BLaER1 (cell line): ENCODE data around the gene TNFRSF25.

Experiments used
- H3K27ac ChIP-seq: shearing (Covaris generic); formaldehyde crosslinking; 2 replicates; pipeline ENCODE4 v1.8.1; 2022
- H3K27me3 ChIP-seq: shearing (Covaris generic); formaldehyde crosslinking; 2 replicates; pipeline ENCODE4 v1.8.1; 2022
- H3K36me3 ChIP-seq: shearing (Covaris generic); formaldehyde crosslinking; 2 replicates; pipeline ENCODE4 v1.8.1; 2022
- H3K4me1 ChIP-seq: shearing (Covaris generic); formaldehyde crosslinking; 2 replicates; pipeline ENCODE4 v1.8.1; 2022
- H3K4me2 ChIP-seq: shearing (Covaris generic); formaldehyde crosslinking; 2 replicates; pipeline ENCODE4 v1.8.1; 2022
- H3K4me3 ChIP-seq: shearing (Covaris generic); formaldehyde crosslinking; 2 replicates; pipeline ENCODE4 v1.8.1; 2022
- H3K9ac ChIP-seq: shearing (Covaris generic); formaldehyde crosslinking; 2 replicates; pipeline ENCODE4 v1.8.1; 2022
- H3K9me3 ChIP-seq: shearing (Covaris generic); formaldehyde crosslinking; 2 replicates; pipeline ENCODE4 v1.8.1; 2022
- H4K20me1 ChIP-seq: shearing (Covaris generic); formaldehyde crosslinking; 2 replicates; pipeline ENCODE4 v1.8.1; 2022
- Cebpa-rat ChIP-seq: shearing (Covaris generic); IDR thresholded peaks from 2 replicates; pipeline ENCODE4 v1.8.1; 2022

TNFRSF25 gene

DNA sequence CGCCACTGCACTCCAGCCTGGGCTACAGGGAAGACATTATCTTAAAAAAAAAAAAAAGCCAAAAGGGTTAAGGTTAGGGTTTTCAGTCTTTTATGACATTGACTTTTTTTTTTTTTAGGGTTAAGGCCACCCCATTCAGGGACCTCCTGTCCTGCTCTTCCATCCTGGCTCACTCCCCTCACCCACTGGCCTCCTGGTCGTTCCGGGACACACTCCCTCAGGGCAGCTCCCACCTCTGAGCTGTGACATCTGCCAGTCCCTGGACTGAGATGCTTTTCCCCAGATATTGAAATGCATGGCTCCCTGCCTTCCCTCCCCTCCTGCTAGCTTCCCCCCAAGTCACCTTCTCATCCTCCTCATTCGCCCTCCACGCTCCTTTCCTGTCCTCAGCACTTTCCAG is 15.8 kb upstream of the TNFRSF25 start:
- no peak for TF ChIP-seq Cebpa-rat
- Histone ChIP-seq H4K20me1 (peaks cover 42% of the 10 kb centered on the region), H3K4me3 (no peak overlapping the region), H3K9me3 (no peaks in the 10 kb centered on the region), H3K27me3 (peaks cover 53% of the 10 kb centered on the region), H3K27ac (no peak overlapping the region), H3K9ac (no peak overlapping the region), H3K4me1 (peaks cover 17% of the 10 kb centered on the region), H3K36me3 (no peaks in the 10 kb centered on the region), H3K4me2 (no peak overlapping the region)

DNA sequence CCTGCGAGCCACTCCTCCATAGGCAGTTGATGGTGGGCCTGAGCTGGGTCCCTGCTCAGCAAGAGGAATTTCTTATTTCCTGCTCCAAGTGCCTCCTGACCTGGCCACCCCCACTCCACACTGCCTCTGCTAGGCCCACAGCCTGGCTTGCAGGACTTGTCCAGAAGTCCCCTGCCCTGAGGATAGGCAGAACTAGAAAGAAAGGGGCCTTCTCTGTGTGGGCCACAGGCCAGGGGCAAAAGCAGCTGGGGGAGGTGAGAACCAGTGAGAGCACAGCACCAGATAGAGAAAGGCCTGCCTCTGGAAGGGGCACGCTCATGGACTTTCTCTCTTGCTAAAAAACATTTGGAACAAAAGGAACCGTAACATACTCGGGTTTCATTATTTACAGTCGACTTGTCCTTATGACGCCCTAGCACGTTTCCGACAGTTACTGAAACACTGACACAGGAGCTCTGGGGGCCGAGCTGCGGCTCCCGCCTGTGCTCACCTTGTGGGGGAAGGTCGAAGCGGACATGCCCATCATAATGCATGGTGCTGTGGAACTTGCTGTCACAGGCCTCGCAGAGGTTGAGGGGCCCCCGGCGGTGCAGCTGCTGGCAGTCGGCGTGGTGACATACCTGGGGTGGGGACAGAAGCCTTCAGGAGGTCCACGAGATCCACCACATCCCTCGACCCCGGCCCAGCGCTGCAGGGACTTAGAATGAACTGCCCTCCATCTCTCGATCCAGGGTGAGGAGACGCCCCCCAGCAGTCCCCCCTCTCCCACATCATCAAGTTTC is 11.3 kb upstream of the TNFRSF25 start:
- Histone ChIP-seq H4K20me1 (peaks cover 3% of the 10 kb centered on the region; the same call in 1 of the 2 replicates), H3K4me2 (no peak overlapping the region), H3K4me3 (no peak overlapping the region), H3K36me3 (no peaks in the 10 kb centered on the region), H3K27ac (no peak overlapping the region), H3K9me3 (no peaks in the 10 kb centered on the region), H3K9ac (no peak overlapping the region), H3K27me3 (peaks cover 7% of the 10 kb centered on the region), H3K4me1 (no peaks in the 10 kb centered on the region)
- no peak for TF ChIP-seq Cebpa-rat

DNA sequence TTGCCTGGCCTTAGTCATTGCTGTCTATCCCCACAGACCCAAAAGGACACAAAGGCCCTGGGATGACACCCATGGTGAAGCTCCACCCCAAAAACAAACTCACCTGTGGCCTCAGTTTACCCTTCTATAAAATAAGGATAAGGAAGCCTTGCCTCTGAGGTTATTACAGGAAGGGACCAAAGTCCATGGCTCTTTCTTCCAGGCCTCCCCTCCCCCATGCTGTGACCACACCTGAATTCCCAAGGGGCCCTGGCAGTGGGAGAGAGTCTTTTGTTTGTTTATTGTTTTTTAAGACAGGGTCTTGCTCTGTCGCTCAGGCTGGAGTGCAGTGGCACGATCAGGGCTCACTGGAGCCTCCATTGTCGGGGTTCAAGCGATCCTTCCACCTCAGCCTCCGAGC is 10.5 kb upstream of the TNFRSF25 start:
- Histone ChIP-seq H3K4me3 (no peak overlapping the region), H3K36me3 (no peaks in the 10 kb centered on the region), H3K27ac (no peak overlapping the region), H3K27me3 (no peaks in the 10 kb centered on the region), H3K9me3 (no peaks in the 10 kb centered on the region), H3K4me2 (no peak overlapping the region), H3K9ac (no peak overlapping the region), H4K20me1 (no peaks in the 10 kb centered on the region), H3K4me1 (no peaks in the 10 kb centered on the region)
- no peak for TF ChIP-seq Cebpa-rat

DNA sequence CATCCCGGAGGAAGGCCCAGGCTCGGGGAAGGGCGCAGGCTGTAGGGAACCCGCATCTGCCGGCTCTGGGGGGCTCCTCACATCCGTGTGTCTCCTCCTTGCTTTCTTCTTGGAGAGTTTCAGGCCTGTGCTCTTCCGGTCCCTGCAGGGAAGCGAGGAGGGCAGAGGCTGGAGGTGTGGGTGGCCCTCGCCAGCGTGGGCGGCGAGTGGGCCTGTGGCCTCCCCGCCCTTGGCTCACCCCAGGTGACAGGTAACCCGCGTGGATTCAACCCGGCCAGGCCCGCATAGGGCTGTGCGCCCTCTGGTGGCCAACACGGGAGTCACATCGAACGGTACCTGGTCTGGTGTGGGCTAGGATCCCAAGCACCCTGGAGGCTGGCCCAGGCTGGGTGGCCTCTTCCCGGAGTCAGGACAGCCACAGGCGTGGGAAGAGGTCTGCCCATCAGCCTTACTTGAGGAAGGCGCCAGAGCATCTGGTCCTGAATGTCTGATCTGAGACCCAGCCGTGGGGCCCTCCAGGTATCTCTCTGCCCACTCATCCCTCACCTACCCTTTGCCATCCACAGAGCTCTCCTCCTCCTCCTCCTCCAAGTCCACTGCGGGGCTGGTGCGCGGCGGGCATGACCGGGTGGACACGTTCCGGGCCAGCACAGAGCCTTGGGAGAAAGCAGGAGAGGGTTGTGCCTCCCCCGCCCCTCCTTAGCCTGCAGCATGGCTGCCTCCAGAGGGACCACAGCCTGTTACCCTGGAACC is 9.6 kb upstream of the TNFRSF25 start:
- TF ChIP-seq Cebpa-rat = no peak
- Histone ChIP-seq H3K4me3 (no peak overlapping the region), H3K36me3 (no peaks in the 10 kb centered on the region), H3K4me2 (no peak overlapping the region), H3K27ac (no peak overlapping the region), H3K9me3 (no peaks in the 10 kb centered on the region), H3K9ac (no peak overlapping the region), H3K27me3 (no peaks in the 10 kb centered on the region), H4K20me1 (no peaks in the 10 kb centered on the region), H3K4me1 (no peaks in the 10 kb centered on the region)

DNA sequence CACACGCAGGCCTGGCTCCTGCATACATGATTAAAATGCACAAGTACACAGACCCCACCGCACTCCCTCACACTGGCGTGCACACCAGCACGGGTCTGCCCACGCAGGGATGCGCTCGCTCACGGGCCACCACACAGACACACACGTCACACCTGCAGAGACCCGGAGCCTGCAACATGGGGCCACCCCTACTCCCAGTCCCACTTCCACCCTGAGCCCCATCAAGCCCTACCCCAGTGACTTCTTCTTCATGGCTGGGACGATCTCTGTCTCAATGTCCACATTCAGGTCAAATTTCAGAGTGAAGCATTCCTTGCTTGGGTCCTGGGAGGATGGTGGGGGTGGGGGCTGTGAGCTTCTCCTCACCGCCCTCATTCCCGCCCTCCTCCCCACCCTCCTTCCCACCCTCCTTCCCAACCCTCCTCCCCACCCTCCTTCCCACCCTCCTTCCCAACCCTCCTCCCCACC is 8.9 kb upstream of the TNFRSF25 start:
- Histone ChIP-seq H3K9ac (no peak overlapping the region), H3K27me3 (no peaks in the 10 kb centered on the region), H3K36me3 (no peaks in the 10 kb centered on the region), H3K9me3 (no peaks in the 10 kb centered on the region), H3K4me3 (no peak overlapping the region), H4K20me1 (no peaks in the 10 kb centered on the region), H3K4me1 (no peaks in the 10 kb centered on the region), H3K4me2 (no peak overlapping the region), H3K27ac (no peak overlapping the region)
- no peak for TF ChIP-seq Cebpa-rat

DNA sequence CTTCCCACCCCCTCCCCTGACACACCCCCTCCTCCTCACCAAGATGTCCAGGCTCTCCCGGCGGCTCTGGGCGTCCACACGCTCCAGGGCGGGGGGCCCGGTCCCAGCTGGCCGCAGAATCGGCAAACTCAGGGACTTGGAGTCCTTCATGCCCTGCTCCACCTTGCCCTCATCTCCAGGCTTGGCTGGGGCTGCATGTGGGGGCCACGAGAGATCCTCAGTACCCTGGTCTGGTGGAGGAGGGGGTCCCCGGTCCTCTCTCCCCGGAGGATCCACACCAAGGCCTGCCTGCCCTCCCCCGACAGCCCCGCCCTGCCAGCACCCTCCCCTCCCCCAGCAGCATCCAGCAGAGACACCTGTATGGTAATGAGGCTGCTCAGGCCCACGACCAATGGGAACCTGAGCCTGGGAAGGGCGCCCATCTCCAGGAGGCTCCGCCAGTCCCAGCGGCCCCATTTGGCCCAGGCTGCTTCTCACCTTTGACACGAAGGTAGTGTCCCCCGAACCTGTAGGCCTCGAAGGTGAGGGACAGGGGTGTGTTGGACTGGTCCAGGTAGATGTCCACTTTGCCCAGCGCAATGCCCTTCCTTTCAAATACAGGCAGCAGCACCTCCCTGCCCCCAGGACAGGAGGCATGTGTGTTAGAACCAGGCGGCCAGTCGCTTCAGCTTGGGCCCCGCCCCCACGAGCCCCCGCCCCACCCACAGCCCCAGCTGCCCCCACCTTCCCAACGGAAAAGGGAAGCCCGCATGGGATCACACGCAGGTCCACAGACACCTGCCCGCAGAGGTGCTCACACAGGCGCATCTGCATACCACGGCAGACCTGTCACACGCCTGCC is 8.2 kb upstream of the TNFRSF25 start:
- Histone ChIP-seq H3K27ac (no peak overlapping the region), H3K9me3 (no peaks in the 10 kb centered on the region), H3K27me3 (no peaks in the 10 kb centered on the region), H3K9ac (no peak overlapping the region), H3K4me2 (no peak overlapping the region), H4K20me1 (no peaks in the 10 kb centered on the region), H3K4me3 (no peak overlapping the region), H3K4me1 (no peaks in the 10 kb centered on the region), H3K36me3 (no peaks in the 10 kb centered on the region)
- no peak for TF ChIP-seq Cebpa-rat

DNA sequence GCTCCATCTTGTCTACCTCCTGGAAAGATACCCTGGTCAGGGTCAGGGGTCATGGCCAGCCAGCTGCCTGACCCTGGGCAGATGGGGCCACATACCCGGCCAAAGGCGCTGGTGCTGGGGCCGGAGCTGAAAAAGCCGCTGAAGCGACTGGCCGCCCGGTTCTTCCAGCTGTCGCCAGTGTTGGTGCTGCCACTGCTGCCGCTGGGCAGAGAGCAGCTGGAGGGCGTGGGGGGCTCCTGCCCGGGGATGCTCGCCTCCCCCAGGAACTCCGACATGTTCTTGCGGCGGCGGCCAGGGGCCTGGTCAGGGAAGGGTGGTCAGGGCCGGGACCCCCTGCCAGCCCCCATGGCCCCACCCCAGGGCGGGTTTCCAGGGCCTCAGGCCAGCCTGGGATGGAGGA is 7.2 kb upstream of the TNFRSF25 start:
- no peaks in the 10 kb centered on the region for H3K27me3 ChIP-seq
- no peaks in the 10 kb centered on the region for H4K20me1 ChIP-seq
- no peaks in the 10 kb centered on the region for H3K36me3 ChIP-seq
- TF ChIP-seq Cebpa-rat = no peak
- no peak overlapping the region for H3K27ac ChIP-seq
- H3K4me3 ChIP-seq = no peak overlapping the region
- H3K9ac ChIP-seq = no peak overlapping the region
- H3K4me2 ChIP-seq = no peak overlapping the region
- no peaks in the 10 kb centered on the region for H3K4me1 ChIP-seq
- no peaks in the 10 kb centered on the region for H3K9me3 ChIP-seq

DNA sequence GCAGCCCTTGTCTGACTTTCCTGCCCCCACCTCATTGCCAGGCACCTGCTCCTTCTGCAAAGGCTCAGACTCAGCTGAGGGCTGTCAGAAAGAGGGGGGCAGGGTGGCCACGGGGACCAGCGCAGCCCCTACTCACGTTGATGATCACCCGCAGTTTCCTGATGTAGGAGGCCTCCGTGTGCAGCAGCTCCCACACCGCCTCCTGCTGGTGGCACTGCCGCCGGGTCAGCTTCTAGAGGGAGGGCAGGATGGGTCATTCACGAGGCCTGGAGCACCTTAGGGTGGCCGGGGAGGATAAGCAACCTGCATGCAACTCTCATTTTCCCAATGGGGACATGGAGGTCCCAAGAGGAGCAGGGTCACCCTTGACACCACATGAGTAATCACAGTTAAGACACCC is 6.4 kb upstream of the TNFRSF25 start:
- Histone ChIP-seq H3K4me1 (no peaks in the 10 kb centered on the region), H3K9me3 (no peaks in the 10 kb centered on the region), H3K36me3 (no peaks in the 10 kb centered on the region), H3K4me2 (no peak overlapping the region), H3K9ac (no peak overlapping the region), H3K27me3 (peaks cover 6% of the 10 kb centered on the region), H3K4me3 (no peak overlapping the region), H3K27ac (no peak overlapping the region), H4K20me1 (no peaks in the 10 kb centered on the region)
- no peak for TF ChIP-seq Cebpa-rat

DNA sequence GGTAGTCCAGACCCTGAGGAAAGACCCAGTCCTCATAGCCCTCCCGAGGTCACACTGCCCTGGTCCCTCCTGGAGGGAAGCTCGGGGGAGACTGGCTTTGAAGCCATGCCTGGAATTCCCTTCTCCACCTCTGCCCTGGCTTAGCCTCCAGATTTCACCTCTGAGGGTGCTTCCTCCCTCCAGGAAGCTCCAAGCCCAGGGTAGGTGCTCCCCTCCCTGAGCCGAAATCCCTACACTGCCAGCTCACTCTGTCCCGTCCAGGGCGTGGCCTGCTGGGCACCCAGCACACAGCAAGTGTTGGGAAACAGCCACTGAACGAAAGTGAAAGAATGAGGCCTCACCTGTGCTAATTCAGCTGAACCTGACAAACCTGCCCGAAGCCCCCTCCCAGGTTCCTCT is 6.0 kb upstream of the TNFRSF25 start:
- Histone ChIP-seq H3K4me3 (no peak overlapping the region), H3K36me3 (no peaks in the 10 kb centered on the region)
- TF ChIP-seq Cebpa-rat = no peak

More for the DNA sequence above, 6.0 kb upstream of the TNFRSF25 start:
- Histone ChIP-seq H3K4me2 (no peak overlapping the region), H3K9ac (no peak overlapping the region), H3K27ac (no peak overlapping the region), H4K20me1 (no peaks in the 10 kb centered on the region), H3K4me1 (no peaks in the 10 kb centered on the region), H3K9me3 (no peaks in the 10 kb centered on the region), H3K27me3 (peaks cover 10% of the 10 kb centered on the region)
